Prostate gland (tissue), 2 donors: ENCODE measurements around the gene POU2AF2.
"Not testable (repeated sequence)": the region's sequence is repeated elsewhere in the genome, so short reads cannot be mapped to it uniquely, and the experiment has no call there.

Experiments used
- POLR2A ChIP-seq: fragments of 450-650 bp; IDR thresholded peaks from one replicate; pipeline ENCODE4 v1.6.1; 2016; ENCODE audit warnings: antibody characterized with exemption, mild to moderate bottlenecking
- POLR2AphosphoS5 ChIP-seq: sonication (generic); formaldehyde crosslinking; IDR thresholded peaks from one replicate; pipeline ENCODE4 v1.6.1; 2017; ENCODE audit warnings: antibody characterized with exemption
- TF ChIP-seq, protein P1 (sequence below), 4 experiments: fragments of 200-600 bp in 2 of 4; fragments of 450-650 bp in 2 of 4; sonication (generic) in 2 of 4; IDR thresholded peaks; 1 replicate in 3 of 4; 2 replicates in 1 of 4; pipeline ENCODE4 v1.5.1; 2016 to 2019; ENCODE audit warnings: antibody characterized with exemption in 4 of 4, mild to moderate bottlenecking in 2 of 4, moderate library complexity in 2 of 4

DNA sequence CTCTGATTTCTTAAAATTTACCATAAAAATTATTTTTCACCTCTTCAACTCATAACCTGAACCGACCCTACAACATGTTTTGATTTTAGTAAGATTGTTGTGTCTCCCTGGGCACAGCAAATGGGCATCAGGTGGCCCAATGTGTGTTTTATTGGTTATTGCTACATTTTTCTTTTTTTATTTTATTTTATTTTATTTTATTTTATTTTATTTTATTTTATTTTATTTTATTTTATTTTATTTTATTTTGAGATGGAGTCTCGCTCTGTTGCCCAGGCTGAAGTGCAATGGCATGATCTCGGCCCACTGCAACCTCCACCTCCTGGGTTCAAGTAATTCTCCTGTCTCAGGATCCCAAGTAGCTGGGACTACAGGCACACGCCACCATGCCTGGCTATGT lies 22.8 kb downstream of the POU2AF2 start:
- TF ChIP-seq, protein P1, sequence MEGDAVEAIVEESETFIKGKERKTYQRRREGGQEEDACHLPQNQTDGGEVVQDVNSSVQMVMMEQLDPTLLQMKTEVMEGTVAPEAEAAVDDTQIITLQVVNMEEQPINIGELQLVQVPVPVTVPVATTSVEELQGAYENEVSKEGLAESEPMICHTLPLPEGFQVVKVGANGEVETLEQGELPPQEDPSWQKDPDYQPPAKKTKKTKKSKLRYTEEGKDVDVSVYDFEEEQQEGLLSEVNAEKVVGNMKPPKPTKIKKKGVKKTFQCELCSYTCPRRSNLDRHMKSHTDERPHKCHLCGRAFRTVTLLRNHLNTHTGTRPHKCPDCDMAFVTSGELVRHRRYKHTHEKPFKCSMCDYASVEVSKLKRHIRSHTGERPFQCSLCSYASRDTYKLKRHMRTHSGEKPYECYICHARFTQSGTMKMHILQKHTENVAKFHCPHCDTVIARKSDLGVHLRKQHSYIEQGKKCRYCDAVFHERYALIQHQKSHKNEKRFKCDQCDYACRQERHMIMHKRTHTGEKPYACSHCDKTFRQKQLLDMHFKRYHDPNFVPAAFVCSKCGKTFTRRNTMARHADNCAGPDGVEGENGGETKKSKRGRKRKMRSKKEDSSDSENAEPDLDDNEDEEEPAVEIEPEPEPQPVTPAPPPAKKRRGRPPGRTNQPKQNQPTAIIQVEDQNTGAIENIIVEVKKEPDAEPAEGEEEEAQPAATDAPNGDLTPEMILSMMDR (IDR thresholded peaks at IDR 0.05): not testable (repeated sequence)
- not testable (repeated sequence) for TF ChIP-seq POLR2AphosphoS5, POLR2A
